ENCODE data around the gene ZSCAN21. TPM values are rescaled to one million over a fixed set of nuclear protein-coding genes. Genes with fewer than 3 reads are reported as not detected.

The ZSCAN21 gene
- total RNA-seq, 1 donor: 11.7 TPM

DNA sequence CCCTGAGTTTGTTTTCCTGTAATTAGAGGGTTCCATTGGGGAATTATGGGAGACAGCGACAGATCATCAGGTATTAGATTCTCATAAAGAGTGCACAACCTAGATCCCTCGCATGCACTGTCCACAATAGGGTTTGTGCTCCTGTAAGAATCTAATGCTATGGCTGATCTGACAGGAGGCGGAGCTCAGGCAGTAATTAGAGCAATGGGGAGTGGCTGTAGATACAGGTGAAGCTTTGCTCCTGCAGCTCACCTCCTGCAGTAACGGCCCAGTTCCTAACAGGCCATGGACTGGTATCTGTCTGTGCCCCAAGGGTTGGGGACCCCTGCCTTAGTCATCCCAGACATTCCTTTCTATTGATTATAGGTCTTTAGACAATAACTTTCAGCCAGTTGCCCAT, 894 bp upstream of the ZSCAN21 start:
- H3K4me3 ChIP-seq (ENCODE audit: low read depth, low read length): no peak overlapping the region
- DNase-seq (ENCODE audit: low read depth): no peak
- TF ChIP-seq, protein P1, sequence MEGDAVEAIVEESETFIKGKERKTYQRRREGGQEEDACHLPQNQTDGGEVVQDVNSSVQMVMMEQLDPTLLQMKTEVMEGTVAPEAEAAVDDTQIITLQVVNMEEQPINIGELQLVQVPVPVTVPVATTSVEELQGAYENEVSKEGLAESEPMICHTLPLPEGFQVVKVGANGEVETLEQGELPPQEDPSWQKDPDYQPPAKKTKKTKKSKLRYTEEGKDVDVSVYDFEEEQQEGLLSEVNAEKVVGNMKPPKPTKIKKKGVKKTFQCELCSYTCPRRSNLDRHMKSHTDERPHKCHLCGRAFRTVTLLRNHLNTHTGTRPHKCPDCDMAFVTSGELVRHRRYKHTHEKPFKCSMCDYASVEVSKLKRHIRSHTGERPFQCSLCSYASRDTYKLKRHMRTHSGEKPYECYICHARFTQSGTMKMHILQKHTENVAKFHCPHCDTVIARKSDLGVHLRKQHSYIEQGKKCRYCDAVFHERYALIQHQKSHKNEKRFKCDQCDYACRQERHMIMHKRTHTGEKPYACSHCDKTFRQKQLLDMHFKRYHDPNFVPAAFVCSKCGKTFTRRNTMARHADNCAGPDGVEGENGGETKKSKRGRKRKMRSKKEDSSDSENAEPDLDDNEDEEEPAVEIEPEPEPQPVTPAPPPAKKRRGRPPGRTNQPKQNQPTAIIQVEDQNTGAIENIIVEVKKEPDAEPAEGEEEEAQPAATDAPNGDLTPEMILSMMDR (IDR thresholded peaks at IDR 0.05; ENCODE audit: insufficient read depth, low read depth, low read length): no peak

DNA sequence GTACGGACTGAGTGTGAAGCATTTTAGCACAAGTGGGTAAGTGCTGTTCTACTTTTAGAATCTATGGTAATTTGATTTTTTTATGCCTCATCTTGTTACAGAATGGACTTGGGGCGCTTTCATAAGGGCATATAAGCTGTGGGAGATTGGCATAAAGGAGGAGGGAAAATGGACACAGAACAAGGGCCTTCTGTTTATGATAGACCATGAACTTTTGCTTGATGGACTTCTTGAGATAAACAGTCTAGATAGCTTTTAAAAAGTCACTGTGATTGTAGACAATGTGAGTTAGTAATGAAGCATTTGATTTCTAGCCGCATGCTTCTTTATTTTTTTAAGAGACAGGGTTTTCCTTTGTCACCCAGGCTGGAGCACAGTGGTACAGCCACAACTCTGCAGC, 2.0 kb downstream of the ZSCAN21 start:
- TF ChIP-seq, protein P1 (IDR thresholded peaks at IDR 0.05; ENCODE audit: insufficient read depth, low read depth, low read length): no peak
- H3K4me3 ChIP-seq (ENCODE audit: low read depth, low read length): no peak overlapping the region
- DNase-seq (ENCODE audit: low read depth): no peak

DNA sequence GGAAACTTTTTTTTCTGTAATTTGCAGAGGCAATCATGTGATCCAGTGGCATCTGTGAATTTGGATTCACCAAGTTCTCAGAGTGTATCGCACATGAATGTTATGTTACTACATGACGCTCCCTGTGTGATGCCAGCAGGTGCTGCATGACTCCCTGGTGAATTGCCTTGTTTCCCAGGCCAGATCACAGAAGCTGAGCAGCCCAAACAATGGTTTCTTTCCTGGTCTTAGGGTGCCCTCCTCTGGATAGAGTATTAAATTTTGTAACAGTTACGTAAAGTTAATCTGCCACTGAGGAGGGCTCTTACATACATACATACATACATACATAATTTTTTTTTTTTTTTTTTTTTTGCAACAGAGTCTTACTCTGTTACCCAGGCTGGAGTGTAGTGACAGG, 3.6 kb downstream of the ZSCAN21 start:
- TF ChIP-seq, protein P1 (IDR thresholded peaks at IDR 0.05; ENCODE audit: insufficient read depth, low read depth, low read length): peak; percentile 44
- H3K4me3 ChIP-seq (ENCODE audit: low read depth, low read length): no peak overlapping the region
- peak; percentile 83 for DNase-seq (ENCODE audit: low read depth)

DNA sequence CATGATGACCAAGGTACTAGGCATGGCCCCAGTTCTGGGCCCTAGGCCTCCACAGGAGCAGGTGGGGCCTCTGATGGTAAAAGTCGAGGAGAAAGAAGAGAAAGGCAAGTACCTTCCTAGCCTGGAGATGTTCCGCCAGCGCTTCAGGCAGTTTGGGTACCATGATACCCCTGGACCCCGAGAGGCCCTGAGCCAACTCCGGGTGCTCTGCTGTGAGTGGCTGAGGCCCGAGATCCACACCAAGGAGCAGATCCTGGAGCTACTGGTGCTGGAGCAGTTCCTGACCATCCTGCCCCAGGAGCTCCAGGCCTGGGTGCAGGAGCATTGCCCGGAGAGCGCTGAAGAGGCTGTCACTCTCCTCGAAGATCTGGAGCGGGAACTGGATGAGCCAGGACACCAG, 7.4 kb downstream of the ZSCAN21 start:
- TF ChIP-seq, protein P1 (IDR thresholded peaks at IDR 0.05; ENCODE audit: insufficient read depth, low read depth, low read length): no peak
- no peak for DNase-seq (ENCODE audit: low read depth)
- H3K4me3 ChIP-seq (ENCODE audit: low read depth, low read length): no peak overlapping the region

DNA sequence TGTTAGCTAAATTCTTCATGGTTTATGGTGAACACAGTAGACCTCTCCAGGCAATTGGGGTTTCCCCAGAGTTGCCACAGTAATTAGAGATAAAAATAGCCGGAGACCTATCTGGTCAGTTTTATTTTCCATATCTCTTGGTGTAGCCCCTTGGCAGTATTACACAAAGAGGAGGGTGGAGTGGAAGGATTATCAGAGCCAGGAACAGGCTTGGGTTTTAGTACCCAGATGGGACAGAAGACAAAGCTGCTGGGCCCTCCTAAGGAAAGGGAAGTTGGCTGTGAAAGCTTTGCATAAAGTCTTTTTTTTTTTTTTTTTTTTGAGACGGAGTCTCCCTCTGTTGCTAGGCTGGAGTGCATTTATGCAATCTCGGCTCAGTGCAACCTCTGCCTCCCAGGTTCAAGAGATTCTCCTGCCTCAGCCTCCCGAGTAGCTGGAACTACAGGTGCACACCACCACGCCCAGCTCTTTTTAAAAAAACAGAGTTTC, 9.7 kb downstream of the ZSCAN21 start:
- no peak for DNase-seq (ENCODE audit: low read depth)
- TF ChIP-seq, protein P1 (IDR thresholded peaks at IDR 0.05; ENCODE audit: insufficient read depth, low read depth, low read length): no peak
- H3K4me3 ChIP-seq (ENCODE audit: low read depth, low read length): no peak overlapping the region

DNA sequence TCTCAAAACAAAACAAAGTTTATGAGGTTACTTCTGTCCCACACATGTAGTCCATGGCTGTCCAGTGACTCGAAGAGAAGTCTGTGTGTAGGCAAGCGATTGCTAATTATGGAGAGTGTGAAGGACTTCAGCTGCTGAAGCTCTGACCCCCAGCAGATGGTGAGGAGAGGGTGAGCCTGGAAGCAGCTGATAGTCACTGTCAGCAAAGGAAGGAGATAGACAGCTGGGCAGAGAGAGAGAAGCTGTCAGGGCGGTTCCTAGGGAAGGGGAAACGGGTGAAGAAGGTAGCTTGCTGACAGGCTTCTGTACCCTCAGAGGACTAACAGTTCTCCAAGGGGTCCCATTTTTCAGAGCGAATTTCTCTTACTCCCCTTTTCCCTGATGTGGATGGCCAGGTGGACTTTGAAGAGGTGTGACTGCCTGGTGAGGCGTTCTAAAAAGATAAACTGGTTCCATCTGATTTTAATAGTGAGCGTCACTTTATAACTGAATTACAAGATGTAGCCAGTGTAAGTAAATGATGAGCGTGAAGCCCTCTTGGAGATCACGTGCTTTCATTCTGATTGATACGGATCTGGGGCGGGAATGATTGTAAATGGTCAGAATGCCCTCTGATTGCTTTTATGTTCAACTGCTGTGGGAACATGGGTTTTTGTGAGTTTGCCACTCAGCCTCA, 12.1 kb downstream of the ZSCAN21 start:
- no peak for DNase-seq (ENCODE audit: low read depth)
- TF ChIP-seq, protein P1 (IDR thresholded peaks at IDR 0.05; ENCODE audit: insufficient read depth, low read depth, low read length): no peak
- no peak overlapping the region for H3K4me3 ChIP-seq (ENCODE audit: low read depth, low read length)

DNA sequence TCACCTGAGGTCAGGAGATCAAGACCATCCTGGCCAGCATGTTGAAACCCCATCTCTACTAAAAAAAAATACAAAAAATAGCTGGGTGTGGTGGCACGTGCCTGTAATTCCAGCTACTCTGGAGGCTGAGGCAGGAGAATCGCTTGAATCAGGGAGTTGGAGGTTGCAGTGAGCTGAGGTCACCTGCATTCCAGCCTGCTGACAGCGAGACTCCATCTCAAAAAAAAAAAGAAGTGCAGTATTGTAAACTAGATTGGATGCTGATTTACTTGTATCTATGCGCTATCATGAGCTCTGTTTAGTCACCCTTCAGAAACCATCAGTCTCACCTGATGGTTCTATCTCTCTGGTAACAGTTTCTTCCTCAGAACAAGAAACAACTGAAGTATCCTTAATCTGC, 13.8 kb downstream of the ZSCAN21 start:
- no peak for DNase-seq (ENCODE audit: low read depth)
- TF ChIP-seq, protein P1 (IDR thresholded peaks at IDR 0.05; ENCODE audit: insufficient read depth, low read depth, low read length): no peak
- no peak overlapping the region for H3K4me3 ChIP-seq (ENCODE audit: low read depth, low read length)

All from fibroblast of villous mesenchyme (primary cell).